ENCODE results near the gene NR2C2. TPM values are rescaled to one million over a fixed set of nuclear protein-coding genes. Genes with fewer than 3 reads are reported as not detected.

NR2C2 gene
- total and polyA plus RNA-seq, 10 of the 15 experiments (the other 5 are each of a cell fraction or from before 2014, with no cell fraction given): 2.7 to 30.3 (median 18.3) TPM

DNA sequence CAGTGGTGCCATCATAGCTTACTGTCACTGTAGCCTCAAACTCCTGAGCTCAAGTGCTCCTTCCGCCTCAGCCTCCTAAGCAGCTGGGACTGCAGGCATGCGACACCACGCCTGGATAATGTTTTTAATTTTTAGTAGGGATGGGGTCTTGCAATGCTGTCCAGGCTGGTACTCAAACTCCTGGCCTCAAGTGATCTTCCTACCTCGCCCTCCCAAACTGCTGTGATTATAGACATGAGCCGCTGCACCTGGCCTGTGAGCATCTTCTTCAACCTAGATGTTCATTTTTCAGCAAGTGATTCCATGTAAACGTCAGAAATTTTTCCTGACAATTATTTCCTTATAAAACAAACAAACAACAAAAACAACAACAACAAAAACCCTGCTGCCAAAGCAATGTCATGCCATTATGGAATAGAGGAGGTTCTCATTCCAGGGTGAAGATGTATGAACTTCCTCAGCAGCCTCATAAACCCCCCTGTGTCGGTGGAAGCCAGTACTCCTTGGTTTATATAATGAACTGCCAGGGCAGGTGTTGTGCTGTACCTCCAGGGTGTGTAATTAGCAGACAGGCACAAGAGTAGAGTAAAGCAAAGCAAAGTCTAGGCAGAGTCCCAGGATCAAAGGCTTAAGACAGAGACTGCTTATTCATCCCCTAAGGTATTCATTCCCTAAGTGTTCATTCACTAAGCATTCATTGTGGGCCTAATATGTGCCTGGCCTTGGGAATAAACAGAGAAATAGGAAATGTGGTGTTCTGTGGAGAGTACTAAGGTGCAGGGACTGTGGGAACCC lies 44.6 kb downstream of the NR2C2 start:
- Histone ChIP-seq H3K9ac (ENCODE audit: control insufficient read depth, insufficient read depth, low read length) (no peak overlapping the region), H4K20me1 (ENCODE audit: control insufficient read depth, insufficient read depth) (no peaks in the 10 kb centered on the region), H3K36me3 (ENCODE audit: control insufficient read depth in 2 of 2, insufficient read depth in 2 of 2, low read length in 1 of 2) (no peaks in the 10 kb centered on the region; a peak in 1 of 4 replicates), H3K4me1 (ENCODE audit: control insufficient read depth, insufficient read depth, low read length) (no peaks in the 10 kb centered on the region), H3K9me3 (replicated peaks; ENCODE audit: control insufficient read depth, insufficient read depth, low read length) (no peaks in the 10 kb centered on the region), H3K79me2 (ENCODE audit: control insufficient read depth, insufficient read depth, low read length) (peaks cover 9% of the 10 kb centered on the region), H3K27ac (ENCODE audit: control insufficient read depth, insufficient read depth) (no peak overlapping the region), H3K4me3 (no peak overlapping the region), H3K4me2 (ENCODE audit: control insufficient read depth, insufficient read depth) (no peak overlapping the region), H3K27me3 (replicated peaks in 1 of 2; ENCODE audit: control insufficient read depth in 2 of 2, insufficient read depth in 2 of 2, low read length in 1 of 2) (no peaks in the 10 kb centered on the region), H2AFZ (ENCODE audit: control insufficient read depth, low read depth, low read length) (no peak overlapping the region)
- POLR2A ChIA-PET: no interaction called here
- in situ Hi-C loops (cut with MboI) (no loop called here), intact Hi-C loops (cut with micrococcal nuclease; ENCODE audit: unreplicated experiment) (no loop called here)
- RAD21 ChIA-PET (ENCODE audit: unreplicated experiment): no interaction called here
- FAIRE-seq (no peak), ATAC-seq (no peak), DNase-seq (ENCODE audit: low read depth, low spot score) (no peak)
- CTCF ChIA-PET: no interaction called here
- BruUV-seq (replicated peaks): no TSS peak
- WGBS (ENCODE audit: insufficient coverage, insufficient replicate concordance, low lambda C conversion rate, missing lambda C conversion rate): 93% methylated on average over 7 of the region's 7 CpGs
- TF ChIP-seq NR2F1 (conservative IDR thresholded peaks at IDR 0.05) (no peak), ZSCAN29 (IDR thresholded peaks at IDR 0.05) (no peak), POLR2AphosphoS2 (IDR thresholded peaks at IDR 0.05; ENCODE audit: low read depth, low read length) (no peak), TCF7 (IDR thresholded peaks at IDR 0.05; ENCODE audit: borderline replicate concordance) (no peak), FOS (IDR thresholded peaks at IDR 0.05; ENCODE audit: borderline replicate concordance, extremely low read depth, insufficient read length) (no peak), TARDBP (IDR thresholded peaks at IDR 0.05; ENCODE audit: borderline replicate concordance) (no peak), CREB1 (IDR thresholded peaks at IDR 0.05; ENCODE audit: low read depth) (no peak), NFIC (IDR thresholded peaks at IDR 0.05; ENCODE audit: low read depth, low read length) (no peak), MXI1 (IDR thresholded peaks at IDR 0.05; ENCODE audit: low read depth, low read length) (no peak), SIN3A (IDR thresholded peaks at IDR 0.05; ENCODE audit: low read depth, low read length) (no peak)
- TF ChIP-seq, protein P1, sequence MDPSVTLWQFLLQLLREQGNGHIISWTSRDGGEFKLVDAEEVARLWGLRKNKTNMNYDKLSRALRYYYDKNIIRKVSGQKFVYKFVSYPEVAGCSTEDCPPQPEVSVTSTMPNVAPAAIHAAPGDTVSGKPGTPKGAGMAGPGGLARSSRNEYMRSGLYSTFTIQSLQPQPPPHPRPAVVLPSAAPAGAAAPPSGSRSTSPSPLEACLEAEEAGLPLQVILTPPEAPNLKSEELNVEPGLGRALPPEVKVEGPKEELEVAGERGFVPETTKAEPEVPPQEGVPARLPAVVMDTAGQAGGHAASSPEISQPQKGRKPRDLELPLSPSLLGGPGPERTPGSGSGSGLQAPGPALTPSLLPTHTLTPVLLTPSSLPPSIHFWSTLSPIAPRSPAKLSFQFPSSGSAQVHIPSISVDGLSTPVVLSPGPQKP (IDR thresholded peaks at IDR 0.05; ENCODE audit: low read depth, low read length): no peak
- SMC1A ChIA-PET (ENCODE audit: uncharacterized antibody, unreplicated experiment): interaction anchor here (1.0 to 1.4 kb wide), 2 partner anchors 19 to 59 kb away, joined by 3 to 4 read pairs; no protein-coding TSS in a partner anchor
